ENCODE results near the gene KCNJ16. TPM values are rescaled to one million over a fixed set of nuclear protein-coding genes. Genes with fewer than 3 reads are reported as not detected.

The KCNJ16 gene
- polyA plus RNA-seq, 1 donor = 0.31 TPM

DNA sequence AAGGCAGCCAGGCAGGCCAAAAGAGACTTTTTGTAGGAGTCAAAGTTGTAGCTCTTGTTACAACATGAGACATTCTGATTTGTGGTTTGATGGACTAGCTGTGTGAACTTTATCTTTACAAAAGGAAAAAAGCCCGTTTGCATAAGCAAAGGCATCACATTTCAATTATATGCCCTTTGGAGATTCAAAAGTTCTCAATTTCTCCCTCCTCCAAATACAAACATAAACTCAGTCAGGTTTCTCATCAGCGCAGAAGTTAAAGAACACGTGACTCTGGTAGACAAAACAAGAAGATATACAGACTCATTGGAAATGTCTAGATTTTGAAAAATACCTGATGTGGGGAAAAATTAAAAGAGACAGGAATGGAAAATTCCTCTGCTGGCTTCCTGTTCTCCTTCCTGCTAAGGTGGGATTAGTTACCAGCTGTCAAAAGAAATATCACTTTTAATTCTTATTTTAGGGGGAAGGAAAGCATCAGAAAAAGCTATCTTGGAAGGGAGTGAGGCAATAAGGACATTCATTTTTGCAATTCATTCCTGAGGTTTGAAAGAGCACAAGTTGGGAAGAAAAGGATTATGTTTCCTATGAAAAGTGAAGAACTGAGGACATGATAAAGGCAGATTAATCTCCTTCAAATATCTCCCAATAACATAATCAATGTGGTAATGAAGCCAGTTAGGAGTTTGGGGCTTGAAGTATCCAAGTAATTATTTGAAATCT is 4.6 kb upstream of the KCNJ16 start:
- no peak for DNase-seq

DNA sequence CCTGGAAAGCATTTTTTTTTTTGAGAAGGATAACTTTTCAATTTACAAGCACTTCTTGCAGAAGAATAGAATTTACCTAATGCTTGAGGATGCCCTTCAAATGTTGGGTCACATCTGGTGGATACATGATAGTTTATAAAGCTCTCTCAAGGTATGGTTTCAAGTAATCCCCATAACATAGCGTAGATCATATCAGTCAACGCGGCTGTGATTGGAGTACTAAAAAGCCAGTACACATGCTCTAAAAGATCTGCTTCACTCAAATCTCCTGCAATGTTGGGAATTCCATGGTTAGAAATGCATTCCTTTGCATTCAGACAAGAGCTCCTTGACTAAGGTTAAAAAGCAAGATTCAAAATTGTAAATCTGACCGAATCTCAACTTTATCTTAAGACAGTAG is 3.9 kb upstream of the KCNJ16 start:
- DNase-seq = no peak

DNA sequence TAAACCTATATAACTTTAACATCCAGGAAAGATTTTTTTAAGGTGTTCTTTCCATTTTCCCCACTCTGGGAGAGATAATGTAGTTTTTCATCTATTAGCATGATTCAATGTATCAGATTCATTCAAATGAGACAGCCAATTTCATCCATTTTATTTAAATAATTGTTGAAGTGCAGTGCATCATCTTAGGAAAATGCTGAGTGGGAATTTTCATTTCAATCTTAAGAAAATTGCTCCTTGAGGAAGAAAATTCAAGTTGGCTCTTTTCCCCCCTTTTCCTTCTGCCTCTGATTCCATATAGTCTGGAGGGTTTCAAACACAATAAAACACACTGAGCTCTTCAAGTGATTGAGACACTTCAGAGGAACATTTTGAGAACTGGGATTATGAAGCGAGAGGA is 3.4 kb upstream of the KCNJ16 start:
- DNase-seq = no peak

DNA sequence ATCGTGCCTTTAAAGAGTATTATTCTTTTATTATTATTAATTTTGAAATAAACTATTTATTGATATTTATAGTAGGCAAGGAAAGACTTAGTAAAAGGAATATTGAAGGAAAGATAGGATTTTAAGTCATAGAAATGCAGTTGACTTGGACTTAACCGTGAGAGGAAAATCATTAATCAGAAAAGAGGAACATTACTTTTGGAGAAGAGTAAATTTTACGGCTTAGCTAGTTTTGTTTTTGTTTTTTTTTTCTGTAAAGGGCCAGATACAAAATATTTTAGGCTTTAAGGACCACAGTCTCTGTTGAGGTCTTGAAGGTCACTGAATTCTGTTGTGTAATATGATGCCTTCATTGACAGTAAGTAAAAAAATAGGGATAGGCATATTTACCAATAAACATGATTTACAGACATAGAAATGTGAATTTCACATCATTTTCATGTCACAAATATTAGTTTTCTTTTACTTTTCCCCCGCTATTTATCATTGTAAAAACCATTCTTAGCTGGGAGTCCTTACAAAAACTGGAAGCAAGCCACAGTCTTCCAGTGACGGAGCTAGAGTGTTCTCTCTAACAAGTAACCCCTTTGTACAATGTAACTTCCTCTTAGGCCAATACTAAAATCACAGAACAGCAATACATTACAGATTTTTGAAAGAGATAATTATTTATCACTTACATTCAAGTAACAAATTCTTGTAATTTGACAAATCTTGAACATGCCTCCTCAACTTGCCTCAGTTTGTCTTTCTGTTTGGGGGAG is 2.3 kb upstream of the KCNJ16 start:
- no peak for DNase-seq

DNA sequence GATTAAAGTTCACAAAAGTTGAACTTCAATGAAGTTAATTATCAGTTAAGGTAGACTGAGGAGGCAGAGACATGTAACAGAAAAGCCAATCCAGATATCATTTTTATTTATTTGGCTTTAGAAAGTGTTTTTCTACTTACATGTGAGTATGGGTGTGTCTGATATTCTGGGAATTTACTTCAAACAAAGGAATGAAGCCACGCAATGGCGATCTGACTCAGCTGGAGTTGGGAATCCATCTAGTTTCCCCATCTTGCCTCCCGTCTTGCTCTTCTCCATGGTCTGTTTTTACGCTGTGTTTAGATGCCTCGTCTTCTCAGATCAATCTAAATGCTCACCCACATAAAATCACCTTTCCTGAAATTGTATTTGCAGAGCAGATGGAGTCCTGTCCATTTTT is 1.7 kb upstream of the KCNJ16 start:
- no peak for DNase-seq

DNA sequence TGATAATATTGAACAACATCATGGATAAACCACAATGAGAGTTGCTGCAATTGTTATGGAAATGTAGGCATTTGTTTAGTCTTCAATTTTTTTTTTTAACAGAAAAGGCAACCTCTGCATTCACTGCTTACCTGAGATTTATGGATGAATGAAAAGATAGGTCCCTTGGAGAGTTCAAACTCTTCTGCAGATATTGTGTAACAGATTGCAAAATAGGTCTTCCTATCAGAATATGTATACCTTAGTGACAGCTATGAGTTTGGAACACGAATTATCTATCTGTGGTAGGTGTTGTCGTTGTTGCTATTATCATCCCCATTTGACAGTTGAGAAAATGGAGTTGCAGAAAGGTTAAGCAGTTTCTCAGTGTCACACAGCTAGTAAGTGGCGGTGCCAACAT is 1.2 kb upstream of the KCNJ16 start:
- no peak for DNase-seq

DNA sequence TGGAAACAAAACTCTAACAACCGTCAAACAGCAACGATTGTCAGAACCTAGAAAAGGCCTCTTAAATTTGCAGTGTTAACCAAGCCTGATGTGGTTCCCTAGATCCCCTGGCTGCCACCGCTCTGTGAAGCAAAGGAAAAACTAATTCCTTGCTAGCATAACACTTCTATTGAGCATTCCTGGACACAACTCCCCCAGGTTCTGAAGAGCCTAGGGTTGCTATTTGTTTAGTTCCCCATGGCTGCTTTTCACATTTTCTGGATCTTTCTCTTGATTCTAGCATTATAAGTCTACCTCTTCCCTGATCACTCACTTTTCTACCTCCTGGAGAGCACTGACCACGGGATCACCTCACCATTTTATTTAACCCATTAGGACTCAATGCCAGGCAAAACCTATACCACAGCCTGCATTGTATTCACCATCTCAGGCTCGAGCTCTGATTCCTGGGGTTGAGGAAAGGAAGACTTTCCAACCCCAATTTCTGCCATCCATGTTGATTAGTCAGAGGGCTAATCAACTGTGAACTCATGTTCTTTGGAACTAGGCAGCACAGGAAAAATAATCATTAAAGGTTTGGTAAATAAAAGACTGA is 692 bp upstream of the KCNJ16 start:
- DNase-seq = no peak

DNA sequence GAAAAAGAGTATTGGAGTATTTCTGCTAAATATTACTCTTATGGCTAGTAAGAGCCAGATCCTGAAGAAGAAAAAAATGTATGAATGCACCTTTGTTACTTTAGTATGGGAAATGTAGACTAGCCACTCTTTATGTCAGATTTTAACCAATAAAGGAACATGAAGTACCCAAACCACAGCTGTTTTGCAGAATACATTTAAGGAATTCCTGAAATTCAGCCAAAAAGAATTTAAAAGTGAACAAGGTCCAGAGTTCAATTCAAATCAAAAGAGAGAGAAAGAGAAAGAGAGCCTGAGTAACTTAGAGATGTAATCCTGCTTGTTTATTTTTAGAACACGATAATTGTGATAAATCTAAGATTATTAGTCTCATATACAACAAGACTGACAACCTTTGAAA is 1.2 kb downstream of the KCNJ16 start:
- no peak for DNase-seq

DNA sequence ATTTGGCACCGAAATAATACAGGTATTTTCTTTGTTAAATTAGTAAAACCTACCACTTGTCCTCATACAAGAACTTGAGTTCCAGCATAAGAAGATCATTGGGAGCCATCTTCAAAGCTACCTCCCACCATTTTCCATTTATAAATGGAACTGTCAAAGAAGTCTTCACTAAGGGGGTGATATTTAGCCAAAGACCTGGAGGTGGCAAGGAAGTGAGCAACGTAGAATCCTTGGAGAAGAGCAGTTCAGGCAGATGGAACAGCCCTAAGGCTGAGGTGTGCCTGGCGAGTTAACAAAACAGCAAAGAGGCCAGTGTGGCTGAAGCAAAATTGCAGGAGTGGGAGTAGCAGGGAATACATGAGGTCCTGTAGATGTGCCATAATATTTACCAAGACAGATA is 1.8 kb downstream of the KCNJ16 start:
- no peak for DNase-seq

DNA sequence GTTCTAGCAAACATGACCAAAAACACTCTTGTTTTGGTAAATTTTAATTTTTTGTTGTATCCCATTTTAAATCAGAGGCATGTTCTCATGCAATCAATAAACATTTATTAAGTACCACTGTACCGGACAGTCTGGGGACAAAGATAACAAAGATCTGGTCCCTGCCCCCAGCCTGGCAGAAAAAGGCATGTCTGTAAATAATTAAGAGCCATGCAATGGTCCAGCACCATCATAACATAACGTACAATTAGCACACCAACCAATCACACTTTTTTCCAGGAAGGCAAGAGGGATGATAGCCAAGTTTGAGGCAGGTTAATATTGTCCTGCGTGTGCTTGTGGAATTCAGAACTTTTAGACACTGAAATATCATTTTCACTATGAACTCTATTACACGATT is 3.5 kb downstream of the KCNJ16 start:
- no peak for DNase-seq

DNA sequence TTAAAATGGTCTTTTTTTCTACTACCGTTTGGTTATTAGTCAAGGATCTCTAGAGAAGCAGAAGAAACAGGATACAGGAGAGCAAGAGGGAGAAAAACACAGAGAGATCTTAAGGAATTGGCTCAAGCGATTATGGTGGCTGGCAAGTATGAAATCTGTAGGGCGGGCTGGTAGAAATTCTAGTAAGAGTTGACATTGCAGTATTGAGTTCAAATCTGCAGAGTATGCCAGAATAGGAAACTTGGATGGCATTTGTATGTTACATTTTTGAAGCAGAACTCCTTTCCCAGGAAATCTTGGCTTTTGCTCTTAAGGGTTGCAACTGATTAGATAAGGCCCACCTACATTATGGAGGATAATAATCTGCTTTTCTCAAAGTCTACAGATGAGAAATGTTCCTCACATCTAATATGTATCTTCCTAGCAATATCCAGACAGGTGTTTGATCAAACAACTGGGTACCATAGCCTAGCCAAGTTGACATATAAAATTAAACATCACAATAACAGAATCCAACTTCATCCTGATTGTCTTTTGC is 4.0 kb downstream of the KCNJ16 start:
- DNase-seq = no peak

DNA sequence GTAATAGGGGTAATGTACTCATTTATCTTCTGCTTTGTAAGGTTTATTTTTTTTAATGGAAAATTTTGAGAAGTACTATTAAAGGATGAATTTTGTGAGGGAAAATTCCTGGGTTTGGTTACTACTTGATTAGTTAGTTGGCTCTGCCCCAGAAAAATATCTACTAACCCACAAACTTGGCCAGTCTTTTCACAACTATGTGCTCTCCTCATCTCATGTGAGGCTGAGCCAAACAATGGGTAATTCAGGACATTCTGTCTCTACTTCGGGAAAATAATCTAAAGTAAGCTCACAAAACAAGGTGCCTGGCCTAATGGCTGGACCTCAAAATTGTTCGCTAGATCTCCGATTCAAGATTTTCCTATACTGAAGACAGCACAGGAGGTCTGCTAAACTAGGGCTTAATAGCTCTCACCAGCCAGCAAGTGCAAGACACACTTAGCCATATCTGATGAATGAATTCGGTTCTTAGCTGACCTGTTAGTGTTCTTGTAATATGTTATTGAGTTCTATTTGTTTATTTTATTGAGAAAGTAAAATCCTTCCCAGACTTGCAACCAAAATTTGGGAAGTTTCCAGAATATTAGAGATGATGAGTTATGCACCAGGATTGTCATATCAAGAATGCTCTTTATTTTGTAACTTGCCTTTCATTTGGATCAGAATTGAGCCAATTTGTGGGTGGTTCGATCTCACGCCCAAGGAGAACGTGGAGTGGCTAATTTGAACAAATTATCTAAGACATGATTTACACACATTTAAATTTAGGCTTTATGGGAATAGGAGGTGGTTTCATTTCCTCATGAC is 5.7 kb downstream of the KCNJ16 start:
- DNase-seq = no peak

DNA sequence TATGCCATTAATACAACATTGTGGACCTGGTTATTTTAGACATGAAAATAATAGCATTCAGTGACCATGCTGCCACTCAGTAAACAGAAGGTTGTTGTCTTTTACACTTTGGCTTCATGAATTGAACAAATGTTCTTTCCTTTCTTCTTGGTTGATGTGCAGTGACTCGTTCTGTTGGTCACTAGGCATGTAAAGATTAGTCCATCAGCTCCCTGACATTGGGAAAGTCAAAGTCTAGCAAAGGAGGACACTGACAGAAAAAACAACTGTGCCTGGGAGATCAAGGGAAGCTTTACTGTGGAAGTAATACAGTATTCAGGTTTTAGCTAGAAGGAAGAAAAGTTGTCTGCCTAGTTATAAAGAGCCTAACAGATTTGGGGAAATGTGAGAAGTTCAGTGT is 6.9 kb downstream of the KCNJ16 start:
- DNase-seq = no peak

DNA sequence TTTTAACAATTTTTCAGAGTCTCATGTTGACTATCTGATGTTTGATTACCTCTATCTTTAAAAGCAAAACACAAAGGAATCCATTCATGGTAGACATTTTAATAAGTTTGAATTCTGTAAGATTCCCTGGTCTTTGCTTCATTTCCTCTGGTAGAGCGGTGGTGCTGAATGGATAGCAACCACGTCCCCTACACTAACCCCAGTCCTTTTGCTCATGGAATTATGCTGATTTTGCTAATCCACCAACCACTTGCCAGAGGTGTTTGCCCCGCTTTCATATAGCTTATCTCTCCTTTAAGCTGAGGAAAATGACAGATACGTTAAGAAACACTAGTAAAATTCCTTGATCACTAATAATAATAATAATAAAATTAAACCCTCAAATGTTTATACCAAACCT is 9.5 kb downstream of the KCNJ16 start:
- no peak for DNase-seq

DNA sequence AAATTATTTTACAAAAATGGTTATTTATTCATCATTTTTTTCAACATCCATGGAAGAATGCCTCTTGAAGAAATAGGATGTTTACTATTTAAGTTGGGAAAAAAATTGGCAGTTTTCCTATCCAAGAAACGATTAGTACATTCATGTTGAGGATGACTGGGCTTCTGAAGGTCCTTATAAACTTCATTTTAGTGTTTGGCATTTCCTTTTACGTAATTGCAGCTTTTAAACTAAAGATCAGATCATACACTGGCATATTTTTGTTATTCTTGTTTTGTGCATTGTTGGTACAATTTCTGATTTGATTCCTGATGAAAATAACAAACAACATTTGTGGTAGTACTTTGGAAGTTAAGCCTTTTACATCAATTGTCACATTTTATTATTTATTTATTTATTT is 11.5 kb downstream of the KCNJ16 start:
- DNase-seq = no peak

DNA sequence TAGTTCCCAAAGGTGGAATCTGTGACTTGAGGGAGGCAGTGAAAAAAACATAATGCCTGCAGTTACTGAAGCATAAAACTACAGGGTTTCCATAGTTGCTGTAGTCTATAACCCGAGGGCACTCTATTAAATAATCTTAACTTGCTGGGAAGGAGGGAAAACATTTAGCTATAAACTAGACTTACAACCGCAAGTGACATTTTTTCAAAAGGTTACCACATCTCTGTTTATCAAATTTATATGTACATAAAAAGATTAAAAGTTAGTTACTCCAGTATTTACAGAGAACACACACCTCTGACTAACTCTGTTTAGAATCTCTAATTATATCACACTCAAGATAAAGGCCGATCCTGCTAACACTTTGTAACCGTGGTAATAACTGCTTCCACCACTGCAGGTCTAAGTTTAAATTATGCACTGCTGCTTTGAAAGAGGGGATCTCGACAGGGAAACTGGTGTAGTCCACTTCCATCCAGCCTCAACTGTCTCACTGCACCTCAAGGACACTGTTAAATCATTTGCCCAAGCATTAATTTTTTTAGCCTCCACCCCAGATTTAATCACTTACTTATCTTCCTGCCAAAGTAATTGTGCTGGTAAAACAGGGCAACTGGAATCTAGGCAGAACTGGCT is 14.6 kb downstream of the KCNJ16 start:
- DNase-seq = no peak

DNA sequence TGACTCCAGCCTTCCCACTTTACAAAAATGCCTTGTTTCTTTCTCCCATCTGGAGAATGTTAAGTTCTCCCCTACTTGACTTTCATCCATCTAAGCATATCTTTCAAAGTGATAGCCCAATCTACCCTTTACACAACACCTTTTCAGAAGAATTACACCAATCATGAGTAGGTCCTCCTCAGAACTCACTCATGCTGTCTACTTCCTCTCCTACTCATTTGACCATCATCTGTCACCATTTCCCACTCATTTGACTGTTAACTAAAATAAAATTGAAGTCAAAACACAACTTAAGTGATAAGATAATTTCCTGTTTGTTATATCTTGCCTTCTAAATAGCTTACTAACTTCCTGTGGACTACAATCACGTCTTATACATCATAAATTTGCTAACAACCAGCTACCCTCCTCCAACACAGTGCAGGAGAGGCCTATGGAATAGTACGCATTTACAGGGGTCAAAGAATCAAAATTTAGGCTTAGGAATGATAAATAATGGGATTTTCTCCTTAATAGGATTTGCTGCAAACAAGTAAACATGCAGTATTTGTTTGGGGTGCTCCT is 16.1 kb downstream of the KCNJ16 start:
- DNase-seq = no peak

DNA sequence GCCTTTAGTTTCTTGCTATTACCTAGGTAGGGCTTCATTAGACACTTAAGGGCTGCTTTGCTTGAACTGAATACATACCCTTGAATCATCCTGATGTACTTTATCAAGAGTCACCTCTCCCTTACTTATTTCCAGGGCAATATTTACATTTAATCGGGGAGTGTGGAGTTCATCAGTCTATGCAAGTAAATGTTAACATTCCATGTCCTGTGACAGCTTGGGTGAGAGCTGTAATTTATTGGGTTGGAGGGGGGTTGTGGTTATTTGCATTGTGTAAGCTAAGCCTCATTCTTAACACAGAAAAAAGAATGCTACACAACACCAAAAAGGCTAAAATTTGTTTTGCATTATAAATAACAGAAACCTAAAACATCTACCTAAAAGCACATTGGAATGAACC is 16.7 kb downstream of the KCNJ16 start:
- DNase-seq = no peak

DNA sequence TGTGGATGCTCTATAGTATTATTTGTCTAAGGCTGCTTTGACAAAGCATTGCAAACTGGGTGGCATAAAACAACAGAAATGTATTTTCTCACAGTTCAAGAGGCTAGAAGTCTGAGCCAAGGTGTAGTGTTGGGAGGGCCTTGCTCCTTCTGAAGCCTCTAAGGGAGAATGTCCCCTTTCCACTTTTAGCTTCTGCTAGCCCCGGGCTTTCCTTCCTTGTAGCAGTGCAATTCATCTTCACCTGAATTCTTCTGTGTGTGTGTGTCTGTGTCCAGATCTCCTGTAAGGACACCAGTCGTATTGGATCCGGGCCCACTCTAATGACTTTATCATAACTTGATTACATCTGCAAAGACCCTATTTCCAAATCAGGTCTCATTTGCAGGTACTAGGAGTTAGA is 18.1 kb downstream of the KCNJ16 start:
- no peak for DNase-seq

DNA sequence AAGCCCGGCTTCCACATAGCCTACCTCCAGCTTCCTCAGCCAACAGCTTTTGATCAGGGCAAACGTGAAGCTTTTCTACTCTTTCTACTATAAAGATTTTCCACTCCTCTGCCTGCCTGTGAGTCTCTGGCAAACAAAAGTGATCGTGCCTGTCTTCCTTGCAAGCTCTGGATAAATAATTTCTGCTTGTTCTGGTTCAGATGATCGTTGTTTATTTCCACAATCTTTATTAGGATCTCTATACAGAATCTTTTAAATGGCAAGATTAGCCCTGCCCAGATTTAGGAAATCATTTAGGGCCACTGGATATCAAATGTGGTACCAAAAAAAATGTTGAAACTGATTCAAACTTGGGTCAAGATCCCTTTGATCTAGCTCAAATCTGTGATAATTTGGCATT is 20.4 kb downstream of the KCNJ16 start:
- no peak for DNase-seq

DNA sequence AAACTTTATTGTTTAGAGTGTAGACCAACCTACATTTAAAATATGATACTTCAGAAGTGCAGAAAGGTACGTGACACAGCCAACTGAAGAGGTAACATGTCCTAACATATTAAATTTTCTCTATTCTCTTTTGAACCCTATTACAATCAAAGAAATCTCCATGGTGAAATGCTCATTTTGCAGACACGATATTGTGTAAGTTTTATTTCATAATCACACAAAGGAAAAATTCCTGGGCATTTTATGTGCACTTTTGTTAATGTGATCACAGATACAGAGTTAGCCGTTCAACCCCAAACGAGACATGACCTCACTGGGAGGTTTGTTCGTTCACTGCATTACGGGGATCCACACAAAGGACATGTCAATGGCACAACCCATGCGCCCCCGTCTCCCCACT is 21.8 kb downstream of the KCNJ16 start:
- no peak for DNase-seq

DNA sequence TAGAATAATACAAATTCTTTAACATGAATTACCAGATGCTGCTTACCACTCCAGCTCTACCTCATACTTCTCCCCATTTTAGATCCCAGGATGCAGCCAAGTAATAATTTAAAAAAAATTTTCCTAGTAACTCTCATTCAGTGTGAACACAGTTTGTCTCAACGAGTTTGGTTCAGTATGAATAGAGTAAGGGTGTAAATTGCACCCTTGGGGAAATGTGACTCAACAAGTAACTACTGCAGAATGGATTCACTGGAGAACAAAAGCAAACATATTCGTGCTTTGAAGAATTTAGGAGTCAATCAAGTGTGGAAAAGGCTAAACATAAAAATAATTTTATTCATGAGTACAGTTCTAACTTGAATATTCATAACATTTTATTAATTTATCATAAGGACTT is 23.0 kb downstream of the KCNJ16 start:
- no peak for DNase-seq
